ENCODE data around the gene CGN. TPM values are rescaled to one million over a fixed set of nuclear protein-coding genes. Genes with fewer than 3 reads are reported as not detected.
A peak's percentile ranks its signal among the peaks of the same experiment; 100 is the strongest.

Gene CGN
- total and polyA plus RNA-seq, 5 donors from 2014 or later = 0.37 to 1.2 (median 0.37) TPM; not detected in 2

DNA sequence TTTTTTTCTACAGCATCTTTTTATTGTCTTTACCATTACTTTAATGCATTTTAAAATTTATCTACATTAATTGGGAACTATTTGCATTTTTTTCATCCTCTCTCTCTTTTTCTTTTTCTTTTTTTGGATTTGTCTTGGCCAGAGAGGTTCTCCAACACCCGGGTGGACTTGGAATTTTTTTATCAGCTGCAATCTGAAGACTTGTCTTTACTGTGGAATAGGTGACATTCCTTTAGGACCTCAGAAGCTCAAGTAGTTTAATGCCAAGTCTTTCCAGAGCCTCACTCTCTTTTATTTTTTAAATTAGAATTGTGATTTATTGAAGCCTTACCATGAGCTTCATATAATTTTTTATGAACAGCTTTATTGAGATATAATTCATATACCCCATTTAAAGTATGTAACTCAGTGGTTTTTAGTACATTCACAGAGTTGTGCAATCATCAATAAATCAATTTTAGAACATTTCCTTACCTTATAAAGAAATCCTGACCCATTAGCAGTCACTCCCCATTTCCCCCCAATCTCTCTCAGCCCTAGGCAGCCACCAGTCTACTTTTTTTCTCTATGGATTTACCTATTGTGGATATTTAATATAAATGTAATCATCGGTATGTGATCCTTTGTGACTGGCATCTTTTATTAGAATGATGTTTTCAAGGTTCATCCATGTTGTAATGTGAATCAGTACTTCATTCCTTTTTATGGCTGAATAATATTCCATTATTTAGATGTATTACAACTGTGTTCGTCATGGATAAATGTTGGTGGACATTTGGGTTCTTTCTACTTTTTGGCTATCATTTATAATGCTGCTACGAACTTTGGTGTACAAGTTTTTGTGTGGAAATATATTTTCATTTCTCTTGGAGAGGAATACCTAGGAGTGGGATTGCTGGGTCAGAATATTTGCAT lies 35.1 kb downstream of the CGN start:
- no peak for DNase-seq
- Histone ChIP-seq H3K27me3 (ENCODE audit: control insufficient read depth, insufficient read depth, low read length) (peaks cover 1% of the 10 kb centered on the region), H3K36me3 (ENCODE audit: control insufficient read depth, insufficient read depth, low read length) (no peaks in the 10 kb centered on the region), H3K27ac (ENCODE audit: insufficient read depth, low read length, poor library complexity, severe bottlenecking) (no peak overlapping the region), H3K4me3 (ENCODE audit: low read depth, low read length) (no peak overlapping the region), H3K4me1 (ENCODE audit: control insufficient read depth, insufficient read depth, low read length, poor library complexity, severe bottlenecking) (peaks cover 6% of the 10 kb centered on the region), H3K9me3 (ENCODE audit: control insufficient read depth in 2 of 2, low read length in 2 of 2) (no peaks in the 10 kb centered on the region)
- Mint-ChIP-seq H3K36me3 (peaks cover 11% of the 10 kb centered on the region), H3K27ac (peak overlapping the region in 1 of 3 donors; percentile 12), H3K27me3 (peaks cover 2% of the 10 kb centered on the region), H3K4me1 (peaks cover 8 to 22% (median 17%) of the 10 kb centered on the region in 4 donors), H3K9me3 (no peaks in the 10 kb centered on the region), H3K4me3 (peak overlapping the region in 1 of 4 donors; percentile 12)
- no peak for ATAC-seq (ENCODE audit: low read depth in 2 of 2)

DNA sequence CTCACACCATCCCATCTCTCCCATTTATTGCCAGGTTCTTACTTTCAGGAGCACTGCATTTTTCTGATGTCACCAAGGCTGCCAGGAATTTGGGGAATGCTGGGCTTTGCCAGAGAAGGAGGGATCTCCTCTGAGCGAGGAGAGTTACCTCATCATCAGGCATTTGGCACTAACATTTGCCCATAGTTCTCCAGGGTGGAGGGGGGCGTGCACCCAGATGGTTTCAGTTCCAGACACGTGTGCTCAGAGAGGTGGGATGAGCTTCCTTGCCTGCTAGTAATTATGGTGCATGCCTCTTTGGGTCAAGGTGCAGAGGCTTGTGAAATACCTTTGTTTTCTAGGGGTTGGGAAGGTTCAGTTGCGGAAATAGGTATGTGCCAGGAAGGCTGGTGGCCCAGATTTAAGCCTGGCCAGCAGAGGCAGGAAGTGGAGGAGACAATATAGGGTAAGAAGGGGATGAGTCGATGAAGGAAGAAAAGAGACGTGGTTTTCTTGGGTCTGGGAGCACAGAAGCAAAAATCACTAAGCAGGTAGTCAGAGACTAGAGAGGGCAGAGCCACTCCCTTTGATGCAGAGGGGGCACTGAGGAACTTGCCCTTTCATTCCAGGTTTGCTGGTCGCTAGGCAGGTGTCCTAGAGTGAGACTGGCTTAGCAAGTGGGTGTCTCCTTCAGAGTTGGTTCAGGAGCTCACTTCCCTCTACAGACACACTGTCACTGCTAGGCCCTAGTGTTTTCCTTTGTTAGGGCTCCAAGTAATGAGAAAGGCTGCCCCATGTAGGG lies 36.1 kb downstream of the CGN start:
- no peak for ATAC-seq (ENCODE audit: low read depth in 2 of 2)
- peak overlapping the region in 1 of 3 donors; percentile 72 for H3K27ac Mint-ChIP-seq

GRCh38 chr1:151547900-151548230 lies 36.7 kb downstream of the CGN start:
- Mint-ChIP-seq H3K9me3 (no peaks in the 10 kb centered on the region), H3K27ac (no peak overlapping the region), H3K36me3 (peaks cover 11% of the 10 kb centered on the region), H3K4me1 (peaks cover 4 to 12% (median 11%) of the 10 kb centered on the region in 4 donors), H3K27me3 (peaks cover 4% of the 10 kb centered on the region), H3K4me3 (no peak overlapping the region)
- H3K36me3 ChIP-seq (ENCODE audit: control insufficient read depth, insufficient read depth, low read length) = no peaks in the 10 kb centered on the region
- no peaks in the 10 kb centered on the region for H3K4me1 ChIP-seq (ENCODE audit: control insufficient read depth, insufficient read depth, low read length, poor library complexity, severe bottlenecking)
- no peaks in the 10 kb centered on the region for H3K9me3 ChIP-seq (ENCODE audit: control insufficient read depth in 2 of 2, low read length in 2 of 2)
- no peaks in the 10 kb centered on the region for H3K27me3 ChIP-seq (ENCODE audit: control insufficient read depth, insufficient read depth, low read length)
- ATAC-seq (ENCODE audit: low read depth in 2 of 2) (no peak), DNase-seq (no peak)
- H3K27ac ChIP-seq (ENCODE audit: insufficient read depth, low read length, poor library complexity, severe bottlenecking) = no peak overlapping the region
- no peak overlapping the region for H3K4me3 ChIP-seq (ENCODE audit: low read depth, low read length)

More for the DNA sequence above, 36.1 kb downstream of the CGN start:
- Mint-ChIP-seq H3K9me3 (no peaks in the 10 kb centered on the region), H3K4me1 (peaks cover 4 to 13% (median 12%) of the 10 kb centered on the region in 4 donors), H3K36me3 (peaks cover 11% of the 10 kb centered on the region), H3K27me3 (peaks cover 4% of the 10 kb centered on the region), H3K4me3 (no peak overlapping the region)
- Histone ChIP-seq H3K27me3 (ENCODE audit: control insufficient read depth, insufficient read depth, low read length) (no peaks in the 10 kb centered on the region), H3K36me3 (ENCODE audit: control insufficient read depth, insufficient read depth, low read length) (no peaks in the 10 kb centered on the region), H3K27ac (ENCODE audit: insufficient read depth, low read length, poor library complexity, severe bottlenecking) (no peak overlapping the region), H3K4me1 (ENCODE audit: control insufficient read depth, insufficient read depth, low read length, poor library complexity, severe bottlenecking) (no peaks in the 10 kb centered on the region), H3K4me3 (ENCODE audit: low read depth, low read length) (no peak overlapping the region), H3K9me3 (ENCODE audit: control insufficient read depth in 2 of 2, low read length in 2 of 2) (no peaks in the 10 kb centered on the region)
- no peak for DNase-seq

- H3K27ac ChIP-seq (ENCODE audit: insufficient read depth, low read length, poor library complexity, severe bottlenecking) = no peak overlapping the region
- no peak overlapping the region for H3K4me3 ChIP-seq (ENCODE audit: low read depth, low read length)
- H3K4me1 Mint-ChIP-seq = peaks cover 4 to 8% (median 6%) of the 10 kb centered on the region in 4 donors
- DNase-seq = no peak
- H3K27ac Mint-ChIP-seq = no peak overlapping the region
- H3K9me3 ChIP-seq (ENCODE audit: control insufficient read depth in 2 of 2, low read length in 2 of 2) = no peaks in the 10 kb centered on the region
- H3K9me3 Mint-ChIP-seq = no peaks in the 10 kb centered on the region
- H3K36me3 Mint-ChIP-seq = peaks cover 11% of the 10 kb centered on the region
- H3K36me3 ChIP-seq (ENCODE audit: control insufficient read depth, insufficient read depth, low read length) = no peaks in the 10 kb centered on the region
- no peak for ATAC-seq (ENCODE audit: low read depth in 2 of 2)
- H3K27me3 Mint-ChIP-seq = peaks cover 4% of the 10 kb centered on the region
- no peak overlapping the region for H3K4me3 Mint-ChIP-seq
- no peaks in the 10 kb centered on the region for H3K4me1 ChIP-seq (ENCODE audit: control insufficient read depth, insufficient read depth, low read length, poor library complexity, severe bottlenecking)
- H3K27me3 ChIP-seq (ENCODE audit: control insufficient read depth, insufficient read depth, low read length) = no peaks in the 10 kb centered on the region
Observed at GRCh38 chr1:151549199-151549598, 38.0 kb downstream of the CGN start.

DNA sequence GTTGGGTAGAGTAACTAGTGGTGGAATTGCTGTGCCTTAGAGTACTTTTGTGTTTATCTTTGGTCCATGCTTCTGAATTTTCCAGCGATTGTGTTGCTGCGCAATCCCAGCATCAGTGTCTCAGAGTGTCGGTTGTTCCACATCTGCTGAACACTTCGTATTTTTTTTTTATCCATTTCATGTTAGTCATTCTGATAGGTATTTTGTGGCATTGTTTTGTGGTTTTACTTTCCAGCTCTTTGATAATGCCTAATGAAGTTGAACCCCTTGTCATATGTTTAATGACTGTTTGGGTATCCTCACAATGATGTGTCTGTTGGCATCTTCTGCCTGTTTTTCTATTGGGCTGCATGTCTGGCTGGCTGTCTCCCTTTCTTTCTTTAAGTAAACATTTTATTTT lies 42.5 kb downstream of the CGN start:
- peaks cover 3% of the 10 kb centered on the region for H3K36me3 Mint-ChIP-seq
- Histone ChIP-seq H3K27ac (ENCODE audit: insufficient read depth, low read length, poor library complexity, severe bottlenecking) (no peak overlapping the region), H3K36me3 (ENCODE audit: control insufficient read depth, insufficient read depth, low read length) (no peaks in the 10 kb centered on the region), H3K9me3 (ENCODE audit: control insufficient read depth in 2 of 2, low read length in 2 of 2) (no peaks in the 10 kb centered on the region), H3K4me3 (ENCODE audit: low read depth, low read length) (no peak overlapping the region), H3K27me3 (ENCODE audit: control insufficient read depth, insufficient read depth, low read length) (no peaks in the 10 kb centered on the region), H3K4me1 (ENCODE audit: control insufficient read depth, insufficient read depth, low read length, poor library complexity, severe bottlenecking) (no peaks in the 10 kb centered on the region)
- peaks cover 0 to 7% (median 3%) of the 10 kb centered on the region in 4 donors for H3K4me1 Mint-ChIP-seq
- no peak overlapping the region for H3K27ac Mint-ChIP-seq
- H3K4me3 Mint-ChIP-seq = no peak overlapping the region
- H3K9me3 Mint-ChIP-seq = no peaks in the 10 kb centered on the region
- no peak for DNase-seq
- peaks cover 4% of the 10 kb centered on the region for H3K27me3 Mint-ChIP-seq
- ATAC-seq (ENCODE audit: low read depth in 2 of 2) = no peak

DNA sequence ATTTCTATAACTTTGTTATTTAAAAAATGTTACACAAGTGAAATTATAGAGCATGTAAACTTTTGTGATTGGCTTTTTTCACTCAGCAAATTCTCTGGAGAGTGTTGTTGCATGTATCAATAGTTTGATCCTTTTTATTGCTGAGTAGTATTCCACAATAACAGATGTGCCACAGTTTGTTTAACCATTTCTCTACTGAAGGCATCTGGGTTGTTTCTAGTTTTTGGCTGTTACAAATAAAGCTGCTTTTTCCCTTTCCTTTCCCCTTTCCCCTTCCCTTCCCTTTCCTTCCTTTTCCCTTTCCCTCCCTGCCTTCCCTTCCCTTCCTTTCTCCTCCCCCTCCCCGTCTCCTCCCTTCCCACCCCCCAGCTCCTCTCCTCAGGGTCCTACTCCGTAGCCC lies 44.9 kb downstream of the CGN start:
- peaks cover 4% of the 10 kb centered on the region for H3K27me3 Mint-ChIP-seq
- H3K27ac Mint-ChIP-seq = no peak overlapping the region
- ATAC-seq (ENCODE audit: low read depth in 2 of 2) = no peak
- no peaks in the 10 kb centered on the region for H3K4me1 ChIP-seq (ENCODE audit: control insufficient read depth, insufficient read depth, low read length, poor library complexity, severe bottlenecking)
- H3K36me3 Mint-ChIP-seq = peaks cover 11% of the 10 kb centered on the region
- no peak overlapping the region for H3K4me3 ChIP-seq (ENCODE audit: low read depth, low read length)
- peaks cover 0 to 7% (median 2%) of the 10 kb centered on the region in 4 donors for H3K4me1 Mint-ChIP-seq
- H3K4me3 Mint-ChIP-seq = no peak overlapping the region
- no peak for DNase-seq
- H3K36me3 ChIP-seq (ENCODE audit: control insufficient read depth, insufficient read depth, low read length) = no peaks in the 10 kb centered on the region
- H3K9me3 Mint-ChIP-seq = no peaks in the 10 kb centered on the region
- H3K27me3 ChIP-seq (ENCODE audit: control insufficient read depth, insufficient read depth, low read length) = no peaks in the 10 kb centered on the region
- H3K27ac ChIP-seq (ENCODE audit: insufficient read depth, low read length, poor library complexity, severe bottlenecking) = no peak overlapping the region
- H3K9me3 ChIP-seq (ENCODE audit: control insufficient read depth in 2 of 2, low read length in 2 of 2) = no peaks in the 10 kb centered on the region

DNA sequence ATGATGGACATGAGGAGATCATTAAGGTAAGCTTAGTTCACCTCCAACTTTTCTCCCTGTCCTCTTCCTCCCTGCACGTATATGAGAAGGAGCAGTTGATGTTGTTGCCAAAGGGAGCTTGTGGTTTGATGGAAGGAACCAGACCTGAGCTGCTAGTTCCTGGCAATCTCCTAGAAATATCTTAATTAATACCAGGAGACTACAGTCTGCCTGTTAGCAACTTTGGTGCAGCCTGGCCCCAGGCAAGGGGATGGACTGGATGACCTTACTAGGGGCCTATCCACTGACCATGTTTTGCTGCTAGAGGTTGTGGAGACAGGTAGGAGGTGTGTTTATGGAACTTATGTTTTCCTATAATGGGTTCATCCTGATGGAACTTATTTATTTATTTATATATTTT lies 51.5 kb downstream of the CGN start:
- Mint-ChIP-seq H3K36me3 (peaks cover 40% of the 10 kb centered on the region), H3K4me1 (peaks cover 0 to 3% (median 0%) of the 10 kb centered on the region in 4 donors), H3K27me3 (no peaks in the 10 kb centered on the region), H3K27ac (no peak overlapping the region), H3K9me3 (no peaks in the 10 kb centered on the region), H3K4me3 (no peak overlapping the region)
- Histone ChIP-seq H3K36me3 (ENCODE audit: control insufficient read depth, insufficient read depth, low read length) (peaks cover 8% of the 10 kb centered on the region), H3K27me3 (ENCODE audit: control insufficient read depth, insufficient read depth, low read length) (no peaks in the 10 kb centered on the region), H3K4me1 (ENCODE audit: control insufficient read depth, insufficient read depth, low read length, poor library complexity, severe bottlenecking) (no peaks in the 10 kb centered on the region), H3K9me3 (ENCODE audit: control insufficient read depth in 2 of 2, low read length in 2 of 2) (no peaks in the 10 kb centered on the region), H3K4me3 (ENCODE audit: low read depth, low read length) (no peak overlapping the region), H3K27ac (ENCODE audit: insufficient read depth, low read length, poor library complexity, severe bottlenecking) (no peak overlapping the region)
- DNase-seq (no peak), ATAC-seq (ENCODE audit: low read depth in 2 of 2) (no peak)

Data from CD4-positive, CD25-positive, alpha-beta regulatory T cell (primary cell).